Measurements from ENCODE around the gene NOC4L. TPM values are rescaled to one million over a fixed set of nuclear protein-coding genes. Genes with fewer than 3 reads are reported as not detected.

Gene NOC4L
- total RNA-seq, 1 donor from 2014 or later: 6.2 TPM

DNA sequence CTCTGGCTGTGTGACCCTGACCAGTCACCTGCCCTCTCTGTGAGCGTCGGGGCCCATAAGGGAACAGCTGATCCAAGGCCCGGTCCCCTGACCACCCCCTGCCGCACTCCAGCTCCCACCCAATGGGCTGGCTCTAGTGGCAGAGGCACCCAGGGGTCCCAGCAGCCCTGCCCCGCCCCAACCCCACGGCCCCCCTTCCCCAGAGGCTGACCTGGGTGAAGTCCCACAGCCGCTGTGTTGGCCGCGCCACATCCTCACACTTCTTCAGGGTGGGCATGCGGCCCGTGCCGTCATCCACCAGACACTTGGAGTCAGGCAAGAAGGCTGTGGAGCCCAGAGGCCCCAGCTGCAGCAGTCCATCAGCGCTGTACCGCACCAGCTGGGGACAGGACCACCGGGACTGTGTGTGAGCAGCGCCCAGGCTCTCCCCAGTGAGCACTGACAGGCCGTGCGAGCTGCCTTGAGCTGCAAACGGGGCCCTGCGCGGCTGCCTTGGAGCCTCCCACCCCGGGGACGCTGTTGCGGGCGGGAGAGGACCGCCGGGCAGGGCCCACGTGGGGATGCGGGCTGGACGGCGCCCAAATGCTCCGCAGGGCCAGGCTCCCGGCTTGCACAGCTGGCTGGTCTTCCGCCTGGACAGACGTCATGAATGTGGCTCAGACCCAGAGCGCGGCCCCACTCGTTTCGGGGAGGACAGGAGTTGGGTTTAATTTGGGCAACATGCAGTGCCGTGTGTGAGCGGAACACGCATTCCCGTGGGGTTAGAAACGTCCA is 53.5 kb downstream of the NOC4L start:
- DNase-seq: no peak

DNA sequence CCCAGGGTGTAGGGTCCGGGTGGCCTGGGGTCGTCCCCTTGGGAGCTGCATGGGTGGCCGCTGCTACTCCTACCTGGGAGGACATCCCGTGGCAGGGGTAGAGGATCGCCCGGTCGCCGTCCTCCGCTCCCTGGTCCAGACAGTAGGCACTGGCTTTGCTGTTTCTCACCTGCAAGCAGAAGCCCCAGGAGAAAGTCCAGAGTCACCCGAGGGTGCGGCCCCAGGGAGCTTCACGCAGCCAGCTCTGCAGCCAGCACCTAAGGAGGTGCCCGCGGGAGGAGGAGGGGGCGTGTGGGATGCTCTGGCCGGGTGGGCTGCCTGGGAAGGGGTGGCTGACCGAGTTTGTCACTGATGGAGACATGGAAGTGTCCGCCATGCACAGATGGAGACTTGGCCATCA is 54.8 kb downstream of the NOC4L start:
- no peak for DNase-seq

GRCh38 chr12:132199526-132200319 is 55.5 kb downstream of the NOC4L start:
- DNase-seq: no peak

DNA sequence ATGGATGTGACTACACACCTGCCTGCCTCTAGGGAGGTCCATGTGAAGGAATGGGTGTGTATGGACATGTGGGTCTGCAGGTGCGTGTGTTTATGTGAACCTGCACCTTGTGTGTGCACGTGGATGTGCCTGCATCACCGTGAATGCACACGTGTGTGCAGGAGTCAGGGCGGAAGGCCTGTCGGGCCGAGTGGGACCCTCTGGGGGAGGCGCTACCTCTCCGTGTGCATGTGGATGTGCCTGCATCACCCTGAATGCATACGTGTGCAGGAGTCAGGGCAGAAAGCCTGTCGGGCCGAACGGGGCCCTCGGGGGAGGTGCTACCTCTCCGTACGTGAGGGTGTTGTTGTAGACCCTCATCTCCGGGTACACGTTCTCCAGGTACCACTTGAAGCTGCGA is 56.5 kb downstream of the NOC4L start:
- DNase-seq: no peak

DNA sequence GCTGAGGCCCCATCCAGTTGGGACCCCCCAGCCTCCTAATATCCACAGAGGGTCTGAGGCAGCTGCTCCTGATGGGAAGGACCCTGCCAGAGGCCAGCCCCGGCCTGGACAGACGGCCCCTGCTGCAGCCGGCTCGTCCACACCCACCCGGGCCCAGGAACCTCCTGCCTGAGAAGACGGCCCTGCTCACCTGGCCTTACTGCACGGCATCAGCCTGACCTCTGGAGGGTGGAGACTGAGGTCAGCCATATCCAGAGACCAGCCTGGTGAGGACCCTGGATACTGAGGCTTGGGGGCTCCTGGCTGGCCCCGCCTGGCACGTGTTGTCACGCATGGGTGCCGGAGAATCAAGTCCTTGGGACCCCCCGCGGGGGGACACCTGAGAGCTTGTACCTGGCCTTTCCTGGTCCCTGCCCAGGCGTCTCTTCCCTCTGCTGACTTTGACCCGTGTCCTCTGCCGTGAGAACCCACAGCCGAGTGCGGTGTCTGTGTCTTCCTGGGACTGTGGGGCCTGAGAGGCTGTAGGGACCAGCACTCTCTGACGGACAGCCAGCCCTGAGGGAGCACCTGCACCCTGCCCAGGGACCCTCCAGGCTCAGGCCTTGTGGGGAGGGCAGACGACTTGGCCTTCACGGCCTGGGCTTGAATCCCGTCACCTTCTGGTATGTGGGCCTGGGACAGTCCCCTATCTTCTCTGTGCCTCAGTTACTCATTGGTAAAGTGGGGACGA is 57.3 kb downstream of the NOC4L start:
- no peak for DNase-seq

Small RNAs within 50 kb of the gene (small RNA-seq; reads per million reads assigned to genes)
- not detected for gene AC138466.3

Other genes starting within 250 kb of the NOC4L start
- gene ULK1, start 249.8 kb upstream of the NOC4L start, total RNA-seq: 7.8 TPM
- gene PUS1, start 215.2 kb upstream of the NOC4L start, total RNA-seq: 5.6 TPM
- gene EP400, start 194.5 kb upstream of the NOC4L start, total RNA-seq: 11.7 TPM
- gene DDX51, start 138 bp upstream of the NOC4L start, total RNA-seq: 7.6 TPM
- gene GALNT9, start 185.1 kb downstream of the NOC4L start, total RNA-seq: 1.4 TPM

All from occipital lobe (tissue), 3 donors.